IMR-90 (cell line): ENCODE measurements around the gene WDR76. TPM values are rescaled to one million over a fixed set of nuclear protein-coding genes. Genes with fewer than 3 reads are reported as not detected.

ENCODE experiments used
- microRNA-seq, 2 experiments: library from miRNA; stranded (forward) in 1 of 2; unstranded in 1 of 2; fragments of 10-50 nt in 1 of 2; fragments of <30 nt in 1 of 2; gene quantifications in 1 of 2; microRNA quantifications in 1 of 2; one replicate each; pipeline versions ENCODE3 to v1.1.0; 2013 to 2020; ENCODE audit not compliant: insufficient read depth in 1 of 2, insufficient read length in 1 of 2, unreplicated experiment in 1 of 2
- polyA plus RNA-seq, 3 experiments: library from polyadenylated mRNA; depleted of rRNA; stranded (reverse); fragments of >200 nt; gene quantifications; 2 replicates each; pipeline ENCODE4 v1.2.3, GENCODE V29; 2012; ENCODE audit warnings: low replicate concordance in 1 of 3
- small RNA-seq, 5 experiments: library from RNA; depleted of rRNA; stranded (forward); fragments of <200 nt; gene quantifications; one replicate each; pipeline ENCODE3, GENCODE V24; 2012
- total RNA-seq: library from RNA; depleted of rRNA; stranded (reverse); fragments of >200 nt; gene quantifications from 2 replicates; pipeline ENCODE4 v1.2.3, GENCODE V29; 2012; rRNA removed

Gene WDR76
- total and polyA plus RNA-seq, 2 of the 4 experiments (the other 2 are of a cell fraction) = 4.8 to 25.8 TPM

Small RNA genes within 50 kb of the gene (microRNA-seq; reads per million reads assigned to microRNA genes)
- 0 reads per million in 2 experiments for gene MIR1282 (ENCODE audit: insufficient read depth in 1 of 2, insufficient read length in 1 of 2, unreplicated experiment in 1 of 2)
- not detected for gene RF00019 (ENCODE audit: insufficient read depth, insufficient read length)

Small RNA genes within 50 kb of the gene (small RNA-seq; reads per million reads assigned to genes)
- gene MIR1282 = 0 reads per million in 5 experiments
- 0 reads per million in 5 experiments for gene RF00019

Other genes with a start within 250 kb of the WDR76 start
- 10.0 and 12.7 TPM in 2 replicates for gene PPIP5K1, start 236.8 kb upstream of the WDR76 start, total RNA-seq
- gene PPIP5K1, start 236.8 kb upstream of the WDR76 start, polyA plus RNA-seq (2012; rRNA removed) = 14.2 and 15.2 TPM in 2 replicates
- not detected in 2 replicates for gene CKMT1B, start 233.0 kb upstream of the WDR76 start, total RNA-seq
- gene CKMT1B, start 233.0 kb upstream of the WDR76 start, polyA plus RNA-seq (2012; rRNA removed) = 0.07 TPM in 1 of 2 replicates, not detected in the other
- not detected in 2 replicates for gene STRC, start 208.2 kb upstream of the WDR76 start, total RNA-seq
- 0.20 TPM in 1 of 2 replicates, not detected in the other for gene STRC, start 208.2 kb upstream of the WDR76 start, polyA plus RNA-seq (2012; rRNA removed)
- 0.28 and 11.3 TPM in 2 replicates for gene CATSPER2, start 178.2 kb upstream of the WDR76 start, total RNA-seq
- 0.41 and 0.85 TPM in 2 replicates for gene CATSPER2, start 178.2 kb upstream of the WDR76 start, polyA plus RNA-seq (2012; rRNA removed)
- not detected in 2 replicates for gene CKMT1A, start 133.1 kb upstream of the WDR76 start, total RNA-seq
- gene CKMT1A, start 133.1 kb upstream of the WDR76 start, polyA plus RNA-seq (2012; rRNA removed) = not detected in 2 replicates
- gene PDIA3, start 80.6 kb upstream of the WDR76 start, total RNA-seq = 103 and 155 TPM in 2 replicates
- gene PDIA3, start 80.6 kb upstream of the WDR76 start, polyA plus RNA-seq (2012; rRNA removed) = 396 and 980 TPM in 2 replicates
- gene ELL3, start 50.0 kb upstream of the WDR76 start, total RNA-seq = 1.6 and 1.7 TPM in 2 replicates
- 1.2 and 1.3 TPM in 2 replicates for gene ELL3, start 50.0 kb upstream of the WDR76 start, polyA plus RNA-seq (2012; rRNA removed)
- gene SERF2, start 34.7 kb upstream of the WDR76 start, total RNA-seq = 157 and 526 TPM in 2 replicates
- 2,187 and 2,655 TPM in 2 replicates for gene SERF2, start 34.7 kb upstream of the WDR76 start, polyA plus RNA-seq (2012; rRNA removed)
- gene SERINC4, start 26.8 kb upstream of the WDR76 start, total RNA-seq = under 0.01 TPM in 1 of 2 replicates, not detected in the other
- gene SERINC4, start 26.8 kb upstream of the WDR76 start, polyA plus RNA-seq (2012; rRNA removed) = 0.09 TPM in 1 of 2 replicates, not detected in the other
- 1.4 and 5.3 TPM in 2 replicates for gene HYPK, start 26.4 kb upstream of the WDR76 start, total RNA-seq
- 7.2 and 9.1 TPM in 2 replicates for gene HYPK, start 26.4 kb upstream of the WDR76 start, polyA plus RNA-seq (2012; rRNA removed)
- 28.5 and 32.2 TPM in 2 replicates for gene MFAP1, start 2.3 kb upstream of the WDR76 start, total RNA-seq
- gene MFAP1, start 2.3 kb upstream of the WDR76 start, polyA plus RNA-seq (2012; rRNA removed) = 20.8 and 21.6 TPM in 2 replicates